AG04449 (cell line): ENCODE results near the gene CNTN4.

Experiments
- CTCF ChIA-PET: fragments of 350-600 bp; formaldehyde crosslinking; extraction: SDS; loops from one replicate; lab custom pipeline; 2021; ENCODE audit warnings: antibody characterized with exemption; lab: Yijun Ruan, JAX
- POLR2A ChIA-PET: fragments of 400-600, 350-600 bp; formaldehyde crosslinking; extraction: SDS; loops from one replicate; lab custom pipeline; 2020; ENCODE audit warnings: antibody characterized with exemption, inconsistent platforms; lab: Yijun Ruan, JAX
- DNase-seq: peaks from one replicate; pipeline ENCODE4 v3.0.0-alpha.2; 2010; ENCODE audit warnings: low read depth, low spot score
- H3K4me3 ChIP-seq: 2 replicates; pipeline ENCODE4 v1.5.1; 2011; ENCODE audit warnings: low read depth, mild to moderate bottlenecking, control low read depth, low read length
- CTCF ChIP-seq: IDR thresholded peaks from one replicate; pipeline ENCODE4 v1.5.1; 2011; ENCODE audit warnings: mild to moderate bottlenecking, moderate library complexity, low read length, control low read depth, inconsistent platforms; ENCODE audit not compliant: insufficient read depth; ENCODE audit errors: missing control alignments

CNTN4 gene

GRCh38 chr3:3107181-3107580 is 1008.5 kb downstream of the CNTN4 start:
- DNase-seq: no peak
- H3K4me3 ChIP-seq: no peak overlapping the region
- TF ChIP-seq CTCF: no peak
- ChIA-PET POLR2A (no interaction called here), CTCF (no interaction called here)
